ENCODE results near the gene TEDC1.

DNA sequence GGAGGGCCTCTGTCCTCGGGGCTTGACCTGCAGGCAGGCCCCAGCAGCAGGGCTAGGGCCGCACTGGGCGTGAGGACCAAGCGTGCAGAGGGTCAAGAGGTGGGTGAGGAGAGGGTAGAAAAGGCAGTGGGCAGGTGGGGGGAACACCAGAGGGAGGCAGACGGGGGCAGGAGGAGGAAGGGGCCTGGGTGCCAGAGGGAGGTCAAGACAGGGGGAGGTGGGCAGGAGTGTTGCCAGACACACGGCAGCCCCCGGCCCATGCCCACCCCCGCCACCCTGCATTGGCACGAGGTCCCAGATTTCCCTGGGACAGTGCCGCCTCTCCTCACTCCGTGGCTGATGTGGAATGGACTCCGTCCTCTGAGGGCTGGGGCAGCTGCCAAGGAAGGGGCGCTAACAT is 43.5 kb downstream of the TEDC1 start:
- TF ChIP-seq, protein P1, sequence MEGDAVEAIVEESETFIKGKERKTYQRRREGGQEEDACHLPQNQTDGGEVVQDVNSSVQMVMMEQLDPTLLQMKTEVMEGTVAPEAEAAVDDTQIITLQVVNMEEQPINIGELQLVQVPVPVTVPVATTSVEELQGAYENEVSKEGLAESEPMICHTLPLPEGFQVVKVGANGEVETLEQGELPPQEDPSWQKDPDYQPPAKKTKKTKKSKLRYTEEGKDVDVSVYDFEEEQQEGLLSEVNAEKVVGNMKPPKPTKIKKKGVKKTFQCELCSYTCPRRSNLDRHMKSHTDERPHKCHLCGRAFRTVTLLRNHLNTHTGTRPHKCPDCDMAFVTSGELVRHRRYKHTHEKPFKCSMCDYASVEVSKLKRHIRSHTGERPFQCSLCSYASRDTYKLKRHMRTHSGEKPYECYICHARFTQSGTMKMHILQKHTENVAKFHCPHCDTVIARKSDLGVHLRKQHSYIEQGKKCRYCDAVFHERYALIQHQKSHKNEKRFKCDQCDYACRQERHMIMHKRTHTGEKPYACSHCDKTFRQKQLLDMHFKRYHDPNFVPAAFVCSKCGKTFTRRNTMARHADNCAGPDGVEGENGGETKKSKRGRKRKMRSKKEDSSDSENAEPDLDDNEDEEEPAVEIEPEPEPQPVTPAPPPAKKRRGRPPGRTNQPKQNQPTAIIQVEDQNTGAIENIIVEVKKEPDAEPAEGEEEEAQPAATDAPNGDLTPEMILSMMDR (IDR thresholded peaks at IDR 0.05) = no peak
- TF ChIP-seq POLR2A (IDR thresholded peaks at IDR 0.05) = no peak
